RPMI7951 (cell line): Measurements from ENCODE around the gene PLCB4. TPM values are rescaled to one million over a fixed set of nuclear protein-coding genes. Genes with fewer than 3 reads are reported as not detected.

Experiments
- DNase-seq: peaks from one replicate; pipeline ENCODE4 v3.0.0-alpha.2; 2012; ENCODE audit warnings: low read depth
- total RNA-seq: library from RNA; depleted of rRNA; stranded (reverse); fragments of >200 nt; shearing (Covaris generic); gene quantifications from 2 replicates; pipeline ENCODE4 v1.2.3, GENCODE V29; 2014

PLCB4 gene
- total RNA-seq, 1 experiment from 2014 or later, result 5.4 TPM

- DNase-seq, result no peak
Observed at GRCh38 chr20:9061434-9061833, 7.5 kb upstream of the PLCB4 start.

- no peak for DNase-seq
Observed at GRCh38 chr20:9062066-9062465, 6.8 kb upstream of the PLCB4 start.

DNA sequence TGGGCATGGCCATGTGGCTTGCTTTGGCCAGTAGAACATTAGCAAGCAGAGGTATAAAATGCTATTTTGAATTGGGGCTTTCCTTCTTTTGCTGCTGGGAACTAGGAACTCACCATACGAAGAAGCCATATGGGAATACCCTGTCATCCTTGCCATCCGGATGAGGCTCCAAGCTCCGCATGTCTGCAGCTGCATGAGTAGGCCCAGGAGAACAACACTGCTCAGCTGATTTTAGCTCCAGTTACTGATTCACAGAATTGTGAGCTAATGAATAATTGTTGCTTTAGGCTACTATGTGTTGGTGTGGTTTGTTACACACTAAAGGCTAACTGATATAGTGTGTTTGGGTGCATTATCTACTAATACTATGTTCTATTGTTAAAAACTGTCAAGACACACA is 2.7 kb upstream of the PLCB4 start:
- DNase-seq, result peak; percentile 77

DNA sequence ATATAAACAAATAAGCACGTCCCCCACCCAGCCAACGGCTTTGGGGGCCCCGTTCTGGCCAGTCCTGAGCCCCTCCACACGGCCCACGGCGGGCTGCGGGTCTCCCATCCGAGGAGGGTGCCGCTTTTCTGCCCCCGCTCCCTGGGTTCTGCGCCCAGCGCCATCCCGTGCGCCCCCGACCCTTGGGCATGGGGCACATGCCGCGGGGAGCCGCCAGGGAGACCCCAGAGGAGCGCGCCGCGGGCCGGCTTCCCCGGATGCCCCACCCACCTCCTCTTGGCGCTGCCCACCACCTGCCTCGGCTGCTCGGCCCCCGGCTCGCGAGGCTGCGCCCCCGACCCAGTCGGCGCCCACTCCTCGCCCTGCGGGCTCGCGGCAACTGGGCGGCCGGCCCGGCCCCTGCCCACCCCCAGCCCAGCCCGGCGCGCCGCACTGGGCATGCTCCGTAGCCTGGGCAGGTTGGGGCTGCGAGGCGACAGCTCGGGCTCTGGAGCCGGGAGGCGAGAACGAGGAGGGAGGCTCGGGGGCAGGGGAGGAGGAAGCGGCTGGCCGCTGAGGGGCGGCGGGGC is 570 bp upstream of the PLCB4 start:
- peak; percentile 61 for DNase-seq

DNA sequence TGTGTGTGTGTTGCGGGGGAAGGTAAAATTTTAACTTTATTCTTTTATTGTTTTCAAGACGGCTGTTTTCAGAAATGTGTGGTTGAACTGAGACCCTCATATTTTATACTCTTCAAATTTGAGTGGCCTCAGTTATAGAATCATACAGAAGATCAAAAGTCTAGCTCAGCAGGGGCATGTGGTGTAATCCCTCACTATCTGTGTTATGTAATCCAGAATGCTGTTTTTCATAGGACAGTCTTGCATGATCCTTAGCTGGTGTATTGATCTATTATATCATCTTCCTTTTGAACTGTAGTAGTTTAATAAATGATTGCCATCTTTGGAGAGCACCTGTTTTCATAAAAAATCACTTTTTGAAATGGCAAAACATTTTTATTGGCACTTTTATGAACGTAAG is 1.4 kb downstream of the PLCB4 start:
- DNase-seq, result no peak

- peak; percentile 56 for DNase-seq
Observed at GRCh38 chr20:9071976-9072726, 3.3 kb downstream of the PLCB4 start.

DNA sequence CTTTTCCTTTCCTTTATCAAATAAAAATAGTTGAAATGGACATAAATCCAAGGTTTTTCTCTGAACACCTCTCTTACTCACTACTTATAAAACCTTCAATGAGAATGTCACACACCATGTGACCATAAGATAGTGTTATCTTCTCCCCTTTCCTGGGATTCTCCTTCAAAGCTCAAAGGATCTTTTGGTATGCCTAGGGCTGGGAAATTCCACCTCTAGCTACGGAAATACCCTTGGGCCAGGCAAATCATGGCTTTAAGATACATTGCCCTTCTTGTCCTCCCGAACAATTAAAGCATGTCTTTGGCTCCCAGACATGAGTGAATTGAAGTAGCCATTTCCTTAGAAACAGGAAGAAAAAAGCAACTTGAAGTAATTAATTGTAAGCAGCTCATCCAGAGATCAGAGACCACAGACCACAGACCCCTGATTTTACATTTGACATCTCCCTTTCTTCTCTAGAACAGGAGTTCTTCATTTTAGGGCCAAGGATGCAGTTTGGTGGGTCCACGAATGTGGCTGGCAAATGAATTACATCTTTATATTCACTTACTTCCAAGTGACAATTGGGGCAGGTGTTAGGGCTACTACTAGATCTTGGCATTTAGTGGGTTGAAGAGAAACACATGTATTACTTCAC is 4.1 kb downstream of the PLCB4 start:
- DNase-seq, result peak; percentile 69

- no peak for DNase-seq
Observed at GRCh38 chr20:9075264-9076095, 6.6 kb downstream of the PLCB4 start.

DNA sequence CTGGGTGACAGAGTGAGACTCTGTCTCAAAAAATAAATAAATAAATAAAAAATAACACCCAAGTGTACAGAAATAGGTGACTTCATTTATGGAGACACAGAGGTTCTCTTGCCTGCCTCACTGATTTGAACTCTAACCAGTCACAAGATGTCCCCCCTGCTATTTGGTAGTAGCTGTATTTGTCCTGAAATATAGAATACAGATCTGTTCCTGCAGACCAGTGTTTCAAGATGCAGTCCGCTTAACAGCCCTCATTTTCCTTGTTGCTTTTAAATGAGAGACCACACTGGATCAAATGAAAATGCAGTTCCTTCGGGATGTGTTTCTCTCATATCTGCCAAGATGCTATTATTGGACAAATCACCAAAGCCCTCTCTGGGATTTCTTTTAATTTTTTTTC is 7.6 kb downstream of the PLCB4 start:
- DNase-seq, result no peak

DNA sequence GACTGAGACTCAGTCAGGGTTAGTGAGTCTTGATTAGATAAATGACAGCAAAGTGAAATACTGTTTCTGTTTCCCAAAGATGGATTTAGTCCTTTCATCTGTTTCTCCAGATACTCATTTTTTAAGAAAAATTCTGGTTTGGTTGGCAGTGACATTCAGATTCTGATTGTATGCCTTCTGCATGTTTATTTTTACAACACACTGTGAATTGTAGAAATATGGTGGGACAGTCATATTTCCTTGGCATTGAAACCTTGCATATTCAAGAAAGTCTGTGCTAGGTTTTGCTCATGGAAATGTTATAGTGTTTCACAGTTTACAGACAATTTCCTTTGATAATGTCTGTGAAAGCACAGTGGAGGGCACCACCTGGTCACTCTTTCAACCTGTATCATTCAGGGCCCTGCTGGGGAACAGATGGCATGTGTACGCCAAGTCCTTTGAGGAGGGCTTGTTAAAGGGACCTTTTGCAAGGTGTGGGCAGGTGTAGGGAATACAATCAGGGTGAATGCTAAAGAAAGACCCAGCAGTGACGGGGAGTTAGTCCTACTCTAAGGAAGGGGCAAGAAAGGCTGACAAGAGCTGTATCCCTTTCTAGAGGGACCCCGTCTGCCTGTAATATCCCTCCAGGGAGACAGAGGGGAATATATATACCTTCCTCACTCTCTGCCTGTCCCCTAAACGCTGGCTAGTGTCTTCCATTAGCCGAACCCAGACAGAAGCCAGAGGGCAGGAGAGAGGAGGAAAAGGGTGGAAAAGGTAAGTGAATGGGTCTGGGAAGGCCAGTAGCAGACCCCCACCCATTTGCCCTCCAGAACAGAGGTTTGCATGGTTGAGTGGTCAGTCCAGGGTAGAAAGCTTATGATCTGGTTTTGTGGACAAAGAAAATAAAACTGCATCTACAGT is 10.2 kb downstream of the PLCB4 start:
- no peak for DNase-seq

DNA sequence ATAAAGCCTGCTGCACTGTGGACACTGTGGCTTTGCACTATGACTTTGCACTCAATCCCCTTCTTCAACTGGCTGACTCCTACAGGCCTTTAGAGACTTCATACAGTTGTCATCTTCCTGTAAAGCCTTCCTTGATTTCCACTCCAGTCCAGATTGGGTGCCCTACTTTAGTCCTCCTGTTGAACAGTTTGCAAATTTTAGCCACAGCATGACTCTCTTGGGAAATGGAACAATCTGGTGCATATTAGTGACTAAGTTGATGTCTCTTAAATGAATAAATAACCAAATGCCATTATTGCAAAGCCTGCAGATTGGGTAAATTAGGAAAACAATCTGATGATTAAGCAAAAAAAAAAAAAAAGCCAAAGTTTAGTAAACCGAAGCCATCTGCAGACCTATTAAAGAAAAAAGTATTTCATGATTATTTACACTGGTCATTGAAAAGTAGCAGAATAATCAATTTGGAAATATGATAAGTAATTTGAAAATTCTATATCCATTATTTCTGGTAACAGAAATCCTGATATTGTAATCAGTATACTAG is 12.6 kb downstream of the PLCB4 start:
- DNase-seq, result peak; percentile 15

- DNase-seq, result no peak
Observed at GRCh38 chr20:9082741-9083140, 13.9 kb downstream of the PLCB4 start.

DNA sequence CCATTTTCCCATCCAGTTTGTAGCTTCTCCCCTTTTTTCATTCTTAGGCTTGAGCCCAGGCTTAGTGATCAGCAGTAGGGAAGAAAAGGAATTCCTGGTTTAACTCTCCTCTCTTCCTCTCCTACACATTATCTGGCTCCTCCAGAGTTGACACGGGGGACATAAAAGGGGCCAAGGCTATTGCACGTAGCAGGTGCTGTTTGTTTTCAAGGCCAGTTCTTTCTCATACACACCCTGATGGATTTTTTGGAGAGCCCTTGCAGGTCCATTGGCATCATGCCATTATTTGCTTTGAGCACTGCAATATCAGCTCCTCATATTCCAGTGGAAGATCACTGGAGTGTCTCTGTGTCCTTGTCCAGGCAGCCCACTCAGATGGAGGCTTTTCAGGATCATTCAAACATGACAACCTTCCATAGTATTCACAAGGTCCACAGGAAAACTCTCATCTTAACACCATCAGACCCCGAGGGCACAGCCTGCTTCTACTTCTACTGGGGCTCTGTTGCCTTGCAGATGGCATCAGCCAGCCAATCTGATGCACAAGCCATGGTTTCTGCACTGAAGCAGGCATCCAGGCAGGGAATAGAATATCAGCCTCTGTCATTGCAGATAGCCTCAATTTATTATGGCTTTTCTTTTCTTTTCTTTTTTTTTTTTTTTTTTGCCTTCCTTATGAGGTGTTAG is 18.8 kb downstream of the PLCB4 start:
- peak; percentile 26 for DNase-seq

GRCh38 chr20:9088556-9088955 is 19.7 kb downstream of the PLCB4 start:
- DNase-seq, result no peak

DNA sequence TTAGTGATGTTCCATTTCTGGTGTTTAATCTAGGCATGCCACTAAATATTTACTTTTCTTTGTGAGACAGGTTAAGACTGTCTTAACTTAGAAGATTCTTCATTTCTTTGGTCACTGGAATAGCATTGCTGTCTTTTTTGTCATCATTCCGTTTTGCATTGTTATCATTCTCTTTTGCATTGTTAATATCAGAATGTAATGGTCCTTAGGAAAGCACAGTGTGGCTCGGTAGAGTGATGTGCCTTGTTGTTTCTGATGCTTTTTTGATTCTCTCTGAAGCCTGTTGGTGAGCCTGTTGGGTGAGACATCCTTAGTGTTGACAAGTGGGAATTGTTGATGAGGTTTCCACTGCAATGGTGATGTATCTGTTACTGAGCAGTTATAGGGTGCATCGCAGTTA is 23.2 kb downstream of the PLCB4 start:
- no peak for DNase-seq

DNA sequence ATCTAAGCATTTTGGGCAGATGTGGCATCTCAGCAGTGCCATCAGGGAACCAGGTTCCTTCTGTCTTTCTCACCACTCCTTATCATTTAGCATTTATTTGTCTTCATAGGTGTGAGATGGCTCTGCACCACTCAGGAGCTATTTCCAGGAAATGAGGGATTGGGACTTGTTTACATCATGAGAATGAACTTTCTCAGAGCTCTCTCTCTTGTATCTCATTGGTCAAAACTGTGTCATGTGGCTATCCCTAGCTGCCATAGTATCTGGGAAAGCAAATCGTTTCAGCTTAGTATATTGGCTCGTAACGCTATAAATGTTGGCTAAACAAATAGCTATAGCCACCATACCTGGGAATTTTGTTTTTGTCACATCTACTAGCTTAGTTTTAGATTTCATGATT is 23.8 kb downstream of the PLCB4 start:
- DNase-seq, result no peak

DNA sequence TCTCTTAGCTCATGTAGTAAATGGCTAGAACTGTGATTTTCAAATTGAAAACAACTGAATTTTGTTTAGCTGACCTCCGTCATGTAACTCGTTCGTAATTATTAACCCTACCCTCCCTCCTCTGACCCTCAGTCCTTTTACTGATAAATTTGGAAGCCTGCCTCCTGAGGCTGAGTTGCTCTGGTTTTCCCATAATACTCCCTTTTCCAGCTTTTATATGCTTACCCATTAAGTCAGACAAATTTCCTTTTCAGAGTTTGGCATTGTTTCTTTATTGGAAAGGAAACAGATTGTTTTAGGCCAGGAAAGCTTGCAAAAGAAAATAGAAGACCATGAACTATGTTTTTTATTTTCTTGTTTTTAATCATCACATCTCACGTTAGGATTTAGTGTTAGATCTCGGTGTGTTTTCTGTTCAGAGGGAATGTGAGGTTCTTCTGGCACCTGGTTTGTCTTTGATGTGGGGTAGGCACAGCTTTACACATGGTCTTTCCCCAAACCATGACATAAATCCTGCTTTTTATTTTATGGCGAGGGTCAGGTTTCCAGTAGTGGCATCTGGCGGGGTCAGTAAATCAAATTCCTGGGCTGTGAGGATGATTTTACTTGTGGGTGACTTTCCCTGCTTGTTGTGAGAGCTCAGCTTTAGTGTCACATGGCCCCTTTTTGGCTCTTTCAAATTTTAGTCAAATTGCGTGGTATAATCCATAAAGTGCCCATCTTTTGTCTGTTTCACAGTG is 24.5 kb downstream of the PLCB4 start:
- no peak for DNase-seq

DNA sequence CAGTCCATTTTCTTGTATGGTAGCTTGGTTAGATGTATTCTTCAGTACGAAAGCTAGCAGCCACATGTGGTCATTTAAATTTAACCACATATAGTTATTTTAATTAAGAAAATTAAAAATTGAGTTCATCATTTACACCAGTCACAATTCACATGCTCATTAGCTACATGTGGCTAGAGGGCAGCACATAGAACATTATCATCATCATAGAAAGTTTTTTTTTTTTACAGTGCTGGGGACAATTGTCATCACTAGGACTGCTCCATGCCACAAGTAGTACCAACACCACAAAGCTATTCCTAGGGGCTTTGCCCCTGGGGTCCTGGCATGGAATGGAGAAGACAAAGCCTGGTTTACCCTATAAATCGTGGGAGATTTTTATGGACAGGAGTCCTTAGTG is 30.5 kb downstream of the PLCB4 start:
- no peak for DNase-seq

DNA sequence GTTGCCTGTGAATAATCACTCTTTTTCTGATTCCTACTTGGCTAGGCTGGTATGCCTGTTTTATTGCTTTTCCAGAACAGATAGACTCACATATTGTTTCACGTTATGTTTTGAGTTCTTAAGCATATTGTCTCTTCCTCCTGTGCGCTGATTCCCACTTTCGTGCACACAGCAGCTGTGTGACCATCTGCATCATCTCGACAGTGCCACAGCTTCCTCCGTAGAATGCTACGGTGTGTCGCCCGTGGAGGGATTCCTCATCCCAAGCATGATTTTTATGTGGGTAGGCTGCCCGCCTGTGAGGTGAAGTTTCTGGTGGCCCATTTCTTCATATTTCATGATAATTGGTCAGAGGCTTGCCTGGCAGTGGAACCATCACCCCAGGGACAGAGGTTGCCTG is 31.8 kb downstream of the PLCB4 start:
- DNase-seq, result no peak

- DNase-seq, result no peak
Observed at GRCh38 chr20:9102456-9102855, 33.6 kb downstream of the PLCB4 start.
